Trophoblast cell (in vitro differentiated cells and primary cell): ENCODE results near the gene CFAP57.

Experiments
- DNase-seq, 2 donors: peaks; one replicate each; pipeline ENCODE4 v3.0.0-alpha.2; 2016
- H2AFZ ChIP-seq: 2 replicates; pipeline ENCODE4 v1.6.1; 2013; ENCODE audit warnings: low read length, moderate library complexity, mild to moderate bottlenecking; ENCODE audit not compliant: insufficient read depth, poor library complexity
- H2AK5ac ChIP-seq: 2 replicates; pipeline ENCODE4 v1.6.1; 2013; ENCODE audit warnings: mild to moderate bottlenecking, low read length
- H2BK120ac ChIP-seq: 2 replicates; pipeline ENCODE4 v1.6.1; 2013; ENCODE audit warnings: low read length, mild to moderate bottlenecking, moderate library complexity; ENCODE audit not compliant: insufficient read depth, poor library complexity
- H2BK12ac ChIP-seq: 2 replicates; pipeline ENCODE4 v1.6.1; 2013; ENCODE audit warnings: mild to moderate bottlenecking, low read length, moderate library complexity
- H2BK5ac ChIP-seq: 2 replicates; pipeline ENCODE4 v1.6.1; 2013; ENCODE audit warnings: low read length, low read depth, moderate library complexity, mild to moderate bottlenecking; ENCODE audit not compliant: poor library complexity
- H3K14ac ChIP-seq: 2 replicates; pipeline ENCODE4 v1.6.1; 2013; ENCODE audit warnings: mild to moderate bottlenecking, low read length
- H3K18ac ChIP-seq: 2 replicates; pipeline ENCODE4 v1.6.1; 2013; ENCODE audit warnings: mild to moderate bottlenecking, low read length
- H3K23ac ChIP-seq: 2 replicates; pipeline ENCODE4 v1.6.1; 2013; ENCODE audit warnings: low read length
- H3K27ac ChIP-seq: 2 replicates; pipeline ENCODE4 v1.5.1; 2013; ENCODE audit warnings: low read depth, mild to moderate bottlenecking, inconsistent platforms, low read length, moderate library complexity
- H3K27me3 ChIP-seq: 2 replicates; pipeline ENCODE4 v1.6.1; 2013; ENCODE audit warnings: inconsistent platforms, mild to moderate bottlenecking, low read length, moderate library complexity; ENCODE audit not compliant: insufficient read depth
- H3K36me3 ChIP-seq, 2 experiments: 1 replicate in 1 of 2; 2 replicates in 1 of 2; pipeline ENCODE4 v1.6.1; 2013; ENCODE audit warnings: low read length in 2 of 2, mild to moderate bottlenecking in 2 of 2, moderate library complexity in 1 of 2; ENCODE audit not compliant: insufficient read depth in 2 of 2, control insufficient read depth in 1 of 2
- H3K4ac ChIP-seq: 2 replicates; pipeline ENCODE4 v1.6.1; 2013; ENCODE audit warnings: low read depth, mild to moderate bottlenecking, low read length, moderate library complexity
- H3K4me1 ChIP-seq, 2 experiments: 1 replicate in 1 of 2; 2 replicates in 1 of 2; pipeline ENCODE4 v1.6.1; 2013; ENCODE audit warnings: low read length in 2 of 2, mild to moderate bottlenecking in 2 of 2, moderate library complexity in 1 of 2; ENCODE audit not compliant: insufficient read depth in 2 of 2, control insufficient read depth in 1 of 2
- H3K4me2 ChIP-seq: 2 replicates; pipeline ENCODE4 v1.6.1; 2013; ENCODE audit warnings: inconsistent platforms, mild to moderate bottlenecking, low read length, moderate library complexity
- H3K4me3 ChIP-seq: 2 replicates; pipeline ENCODE4 v1.5.1; 2013; ENCODE audit warnings: mild to moderate bottlenecking, low read depth, low read length, inconsistent platforms
- H3K79me1 ChIP-seq: one replicate; pipeline ENCODE4 v1.6.1; 2013; ENCODE audit warnings: low read length
- H3K79me2 ChIP-seq: 2 replicates; pipeline ENCODE4 v1.6.1; 2013; ENCODE audit warnings: low read length, mild to moderate bottlenecking; ENCODE audit not compliant: control insufficient read depth, insufficient read depth, poor library complexity
- H3K9ac ChIP-seq: 2 replicates; pipeline ENCODE4 v1.6.1; 2013; ENCODE audit warnings: mild to moderate bottlenecking, low read length
- H3K9me3 ChIP-seq: 2 replicates; pipeline ENCODE4 v1.6.1; 2013; ENCODE audit warnings: low read depth, mild to moderate bottlenecking, control low read depth, inconsistent platforms, low read length; ENCODE audit not compliant: insufficient read depth
- H4K12ac ChIP-seq: 2 replicates; pipeline ENCODE4 v1.6.1; 2013; ENCODE audit warnings: low read depth, mild to moderate bottlenecking, low read length, moderate library complexity
- H4K8ac ChIP-seq: 2 replicates; pipeline ENCODE4 v1.6.1; 2013; ENCODE audit warnings: low read depth, mild to moderate bottlenecking, low read length, moderate library complexity
- H4K91ac ChIP-seq: one replicate; pipeline ENCODE4 v1.6.1; 2013; ENCODE audit warnings: low read depth, mild to moderate bottlenecking, low read length, moderate library complexity
- WGBS: extraction: QIAGEN DNeasy Blood & Tissue Kit; methylation state at CpG from one replicate; pipeline ENCODE4 v1.1.7; 2013; ENCODE audit warnings: missing lambda C conversion rate; ENCODE audit not compliant: insufficient read length, insufficient coverage; ENCODE audit errors: extremely low coverage; 5-methylcytosine and 5-hydroxymethylcytosine counted together

The CFAP57 gene

GRCh38 chr1:43274125-43274803 lies 102.1 kb downstream of the CFAP57 start:
- no peak overlapping the region for H4K8ac ChIP-seq
- no CpG with 5 or more reads among the region's 11 CpGs for WGBS
- peaks cover 3% of the 10 kb centered on the region for H3K9me3 ChIP-seq
- H3K18ac ChIP-seq: no peak overlapping the region
- no peak overlapping the region for H3K23ac ChIP-seq
- H4K12ac ChIP-seq: no peak overlapping the region
- H3K4me1 ChIP-seq: peaks cover 2 to 17% of the 10 kb centered on the region in 2 experiments
- H3K79me1 ChIP-seq: no peaks in the 10 kb centered on the region
- H3K79me2 ChIP-seq: no peaks in the 10 kb centered on the region
- H3K27me3 ChIP-seq: no peaks in the 10 kb centered on the region
- H3K4ac ChIP-seq: no peak overlapping the region
- peak in 1 of 2 donors; percentile 20 for DNase-seq
- no peak overlapping the region for H2AFZ ChIP-seq
- no peak overlapping the region for H2BK12ac ChIP-seq
- H3K9ac ChIP-seq: no peak overlapping the region
- no peak overlapping the region for H3K14ac ChIP-seq
- no peak overlapping the region for H2BK5ac ChIP-seq
- H2AK5ac ChIP-seq: no peak overlapping the region
- no peaks in the 10 kb centered on the region for H3K36me3 ChIP-seq
- no peak overlapping the region for H3K4me2 ChIP-seq
- no peak overlapping the region for H2BK120ac ChIP-seq
- H3K4me3 ChIP-seq: no peak overlapping the region
- H4K91ac ChIP-seq: no peak overlapping the region
- no peak overlapping the region for H3K27ac ChIP-seq

- no peak overlapping the region for H3K4me2 ChIP-seq
- H4K12ac ChIP-seq: no peak overlapping the region
- no peak overlapping the region for H3K23ac ChIP-seq
- no peak overlapping the region for H2BK120ac ChIP-seq
- H3K4me1 ChIP-seq: peaks cover 0 to 16% of the 10 kb centered on the region in 2 experiments
- no peaks in the 10 kb centered on the region for H3K79me2 ChIP-seq
- no peak overlapping the region for H3K4me3 ChIP-seq
- no peak for DNase-seq
- no peak overlapping the region for H2AFZ ChIP-seq
- H3K9ac ChIP-seq: no peak overlapping the region
- no peaks in the 10 kb centered on the region for H3K79me1 ChIP-seq
- no peak overlapping the region for H3K18ac ChIP-seq
- H3K27ac ChIP-seq: no peak overlapping the region
- no peaks in the 10 kb centered on the region for H3K36me3 ChIP-seq
- H2BK5ac ChIP-seq: no peak overlapping the region
- no peak overlapping the region for H4K8ac ChIP-seq
- no peak overlapping the region for H3K14ac ChIP-seq
- no peak overlapping the region for H4K91ac ChIP-seq
- no peak overlapping the region for H3K4ac ChIP-seq
- H3K27me3 ChIP-seq: no peaks in the 10 kb centered on the region
- H2BK12ac ChIP-seq: no peak overlapping the region
- H2AK5ac ChIP-seq: no peak overlapping the region
- WGBS: no CpG with 5 or more reads among the region's 8 CpGs
- H3K9me3 ChIP-seq: peaks cover 3% of the 10 kb centered on the region
Observed at GRCh38 chr1:43274804-43275180, 102.7 kb downstream of the CFAP57 start.

GRCh38 chr1:43275826-43276620 lies 103.9 kb downstream of the CFAP57 start:
- Histone ChIP-seq H2BK120ac (no peak overlapping the region), H3K79me2 (no peaks in the 10 kb centered on the region), H2AK5ac (no peak overlapping the region), H2BK12ac (no peak overlapping the region), H4K8ac (no peak overlapping the region), H4K12ac (no peak overlapping the region), H3K4me3 (no peak overlapping the region), H2BK5ac (no peak overlapping the region), H2AFZ (no peak overlapping the region), H3K23ac (no peak overlapping the region), H3K4ac (no peak overlapping the region), H3K4me2 (no peak overlapping the region), H3K9me3 (peaks cover 3% of the 10 kb centered on the region), H3K14ac (no peak overlapping the region), H3K36me3 (no peaks in the 10 kb centered on the region), H3K4me1 (peaks cover 0 to 5% of the 10 kb centered on the region in 2 experiments), H3K18ac (no peak overlapping the region), H3K27ac (no peak overlapping the region), H4K91ac (no peak overlapping the region), H3K27me3 (no peaks in the 10 kb centered on the region), H3K79me1 (no peaks in the 10 kb centered on the region), H3K9ac (no peak overlapping the region)
- DNase-seq: no peak
- no CpG with 5 or more reads among the region's 12 CpGs for WGBS

GRCh38 chr1:43276673-43277072 lies 104.5 kb downstream of the CFAP57 start:
- H2BK5ac ChIP-seq: no peak overlapping the region
- no peak overlapping the region for H2BK120ac ChIP-seq
- DNase-seq: no peak
- no peaks in the 10 kb centered on the region for H3K27me3 ChIP-seq
- no peak overlapping the region for H3K23ac ChIP-seq
- H3K36me3 ChIP-seq: no peaks in the 10 kb centered on the region
- H3K9me3 ChIP-seq: peaks cover 3% of the 10 kb centered on the region
- no CpG with 5 or more reads among the region's 7 CpGs for WGBS
- no peak overlapping the region for H3K4me3 ChIP-seq
- H2AK5ac ChIP-seq: no peak overlapping the region
- H3K79me1 ChIP-seq: no peaks in the 10 kb centered on the region
- H3K27ac ChIP-seq: no peak overlapping the region
- H3K79me2 ChIP-seq: no peaks in the 10 kb centered on the region
- H4K8ac ChIP-seq: no peak overlapping the region
- H3K9ac ChIP-seq: no peak overlapping the region
- no peak overlapping the region for H3K14ac ChIP-seq
- H4K91ac ChIP-seq: no peak overlapping the region
- no peak overlapping the region for H2AFZ ChIP-seq
- H2BK12ac ChIP-seq: no peak overlapping the region
- no peak overlapping the region for H3K4ac ChIP-seq
- H3K18ac ChIP-seq: no peak overlapping the region
- H3K4me2 ChIP-seq: no peak overlapping the region
- H4K12ac ChIP-seq: no peak overlapping the region
- H3K4me1 ChIP-seq: no peaks in the 10 kb centered on the region
